Progenitor cell of endocrine pancreas (in vitro differentiated cells): ENCODE results near the gene HDAC6. TPM values are rescaled to one million over a fixed set of nuclear protein-coding genes. Genes with fewer than 3 reads are reported as not detected.
"Not testable (repeated sequence)": the region's sequence is repeated elsewhere in the genome, so short reads cannot be mapped to it uniquely, and the experiment has no call there.

Experiments used
- DNase-seq: peaks from one replicate; pipeline ENCODE4 v3.0.0; 2021; ENCODE audit warnings: low spot score; ENCODE audit not compliant: unreplicated experiment
- H3K27ac Mint-ChIP-seq: 2 replicates; pipeline ENCODE4 v1.8.0; 2021; ENCODE audit warnings: mild to moderate bottlenecking, moderate library complexity, mixed read lengths
- H3K27me3 Mint-ChIP-seq: 2 replicates; pipeline ENCODE4 v1.8.0; 2021; ENCODE audit warnings: mixed read lengths
- H3K36me3 Mint-ChIP-seq: 2 replicates; pipeline ENCODE4 v1.8.0; 2022; ENCODE audit warnings: mixed read lengths; ENCODE audit not compliant: insufficient read depth
- H3K4me1 Mint-ChIP-seq: 2 replicates; pipeline ENCODE4 v1.8.0; 2021; ENCODE audit warnings: low read depth, mixed read lengths
- H3K4me3 Mint-ChIP-seq: 2 replicates; pipeline ENCODE4 v1.8.0; 2021; ENCODE audit warnings: low read depth, mild to moderate bottlenecking, moderate library complexity, mixed read lengths
- H3K9me3 Mint-ChIP-seq: 2 replicates; pipeline ENCODE4 v1.8.0; 2021; ENCODE audit warnings: low read depth, mixed read lengths
- total RNA-seq: library from RNA; stranded (reverse); gene quantifications from 2 replicates; pipeline ENCODE4 v1.2.1, GENCODE V29; 2021
- TF ChIP-seq, protein P1 (sequence below): fragments of 200-600 bp; sonication (generic); IDR thresholded peaks from one replicate; pipeline ENCODE4 v1.5.0; 2021; ENCODE audit warnings: antibody characterized with exemption, mild to moderate bottlenecking; ENCODE audit not compliant: unreplicated experiment

Gene HDAC6
- total RNA-seq, 1 donor from 2014 or later: 261 TPM

DNA sequence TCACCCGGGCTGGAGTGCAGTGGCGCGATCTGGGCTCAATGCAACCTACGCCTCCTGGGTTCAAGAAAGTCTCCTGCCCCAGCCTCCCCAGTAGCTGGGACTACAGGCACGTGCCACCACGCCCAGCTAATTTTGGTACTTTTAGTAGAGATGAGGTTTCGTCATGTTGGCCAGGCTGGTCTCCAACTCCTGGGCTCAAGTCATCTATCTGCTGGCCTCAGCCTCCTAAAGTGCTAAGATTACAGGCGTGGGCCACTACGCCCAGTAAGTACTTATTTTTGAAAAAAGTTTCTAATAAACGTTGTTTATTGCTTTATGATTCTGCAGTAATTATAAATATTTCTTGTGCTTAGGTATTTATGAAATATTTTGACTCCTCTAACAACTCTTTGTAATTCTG lies 37.8 kb downstream of the HDAC6 start:
- Mint-ChIP-seq H3K36me3 (no peaks in the 10 kb centered on the region), H3K9me3 (peaks cover 8% of the 10 kb centered on the region)
- TF ChIP-seq, protein P1, sequence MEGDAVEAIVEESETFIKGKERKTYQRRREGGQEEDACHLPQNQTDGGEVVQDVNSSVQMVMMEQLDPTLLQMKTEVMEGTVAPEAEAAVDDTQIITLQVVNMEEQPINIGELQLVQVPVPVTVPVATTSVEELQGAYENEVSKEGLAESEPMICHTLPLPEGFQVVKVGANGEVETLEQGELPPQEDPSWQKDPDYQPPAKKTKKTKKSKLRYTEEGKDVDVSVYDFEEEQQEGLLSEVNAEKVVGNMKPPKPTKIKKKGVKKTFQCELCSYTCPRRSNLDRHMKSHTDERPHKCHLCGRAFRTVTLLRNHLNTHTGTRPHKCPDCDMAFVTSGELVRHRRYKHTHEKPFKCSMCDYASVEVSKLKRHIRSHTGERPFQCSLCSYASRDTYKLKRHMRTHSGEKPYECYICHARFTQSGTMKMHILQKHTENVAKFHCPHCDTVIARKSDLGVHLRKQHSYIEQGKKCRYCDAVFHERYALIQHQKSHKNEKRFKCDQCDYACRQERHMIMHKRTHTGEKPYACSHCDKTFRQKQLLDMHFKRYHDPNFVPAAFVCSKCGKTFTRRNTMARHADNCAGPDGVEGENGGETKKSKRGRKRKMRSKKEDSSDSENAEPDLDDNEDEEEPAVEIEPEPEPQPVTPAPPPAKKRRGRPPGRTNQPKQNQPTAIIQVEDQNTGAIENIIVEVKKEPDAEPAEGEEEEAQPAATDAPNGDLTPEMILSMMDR: no peak

DNA sequence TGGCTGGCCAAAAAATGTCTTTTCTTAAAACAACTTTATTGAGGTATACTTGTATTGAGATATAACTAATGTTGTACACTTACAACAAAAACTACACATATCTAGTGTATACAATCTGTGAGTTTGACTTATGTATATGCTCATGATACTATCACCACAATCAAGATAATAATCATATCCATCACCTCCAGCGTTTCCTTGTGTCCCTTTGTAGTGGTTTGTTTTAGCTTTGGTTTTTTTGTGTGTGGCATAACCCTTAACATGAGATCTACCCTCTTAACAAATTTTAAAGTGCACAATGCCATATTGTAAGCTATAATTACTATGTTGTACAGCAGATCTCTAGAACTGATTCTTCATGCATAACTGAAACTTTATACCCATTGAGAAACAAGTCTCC lies 47.0 kb downstream of the HDAC6 start:
- Mint-ChIP-seq H3K27me3 (no peaks in the 10 kb centered on the region), H3K36me3 (peaks cover 3% of the 10 kb centered on the region), H3K4me3 (no peak overlapping the region), H3K27ac (no peak overlapping the region), H3K4me1 (no peaks in the 10 kb centered on the region), H3K9me3 (peaks cover 28% of the 10 kb centered on the region)
- TF ChIP-seq, protein P1: no peak
- no peak for DNase-seq

More for the DNA sequence above, 37.8 kb downstream of the HDAC6 start:
- Mint-ChIP-seq H3K4me1 (no peaks in the 10 kb centered on the region), H3K4me3 (no peak overlapping the region), H3K27ac (no peak overlapping the region), H3K27me3 (peaks cover 7% of the 10 kb centered on the region)
- DNase-seq: no peak

DNA sequence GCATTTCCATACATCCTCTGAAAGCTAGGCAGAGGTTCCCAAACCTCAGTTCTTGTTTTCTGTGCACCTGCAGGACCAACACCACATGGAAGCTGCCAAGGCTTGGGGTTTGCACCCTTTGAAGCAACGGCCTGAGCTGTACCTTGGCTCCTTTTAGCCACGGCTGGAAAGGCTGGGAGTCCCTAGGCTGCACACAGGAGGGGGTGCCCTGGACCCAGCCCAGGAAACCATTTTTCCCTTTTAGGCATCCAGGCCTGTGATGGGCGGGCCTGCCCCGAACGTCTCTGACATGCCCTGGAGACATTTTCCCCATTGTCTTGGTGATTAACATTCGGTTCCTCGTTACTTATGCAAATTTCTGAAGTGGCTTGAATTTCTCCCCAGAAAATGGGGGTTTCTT lies 51.0 kb downstream of the HDAC6 start:
- H3K4me1 Mint-ChIP-seq: peaks cover 2% of the 10 kb centered on the region
- peaks cover 3% of the 10 kb centered on the region for H3K36me3 Mint-ChIP-seq
- no peak for DNase-seq
- H3K27ac Mint-ChIP-seq: no peak overlapping the region
- TF ChIP-seq, protein P1: no peak
- H3K4me3 Mint-ChIP-seq: no peak overlapping the region
- peaks cover 32% of the 10 kb centered on the region for H3K9me3 Mint-ChIP-seq
- H3K27me3 Mint-ChIP-seq: no peaks in the 10 kb centered on the region

DNA sequence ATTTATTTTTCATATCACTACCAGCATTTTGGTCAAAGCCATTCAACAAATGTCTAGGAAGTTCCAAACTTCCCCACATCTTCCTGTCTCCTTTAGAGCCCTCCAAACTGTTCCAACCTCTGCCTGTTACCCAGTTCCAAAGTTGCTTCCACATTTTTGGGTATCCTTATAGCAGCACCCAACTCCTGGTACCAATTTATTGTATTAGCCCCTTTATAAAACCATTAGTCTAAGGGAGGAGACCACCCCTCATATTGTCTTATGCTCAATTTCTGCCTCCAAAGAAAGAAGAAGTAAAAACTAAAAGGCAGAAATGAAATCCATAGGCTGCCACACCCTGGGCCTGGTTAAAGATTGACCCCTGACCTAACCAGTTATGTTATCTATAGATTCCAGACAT lies 51.6 kb downstream of the HDAC6 start:
- DNase-seq, H3K36me3 Mint-ChIP-seq, H3K27ac Mint-ChIP-seq, H3K4me1 Mint-ChIP-seq, H3K27me3 Mint-ChIP-seq, H3K4me3 Mint-ChIP-seq: not testable (repeated sequence)
- H3K9me3 Mint-ChIP-seq: peaks cover 32% of the 10 kb centered on the region

DNA sequence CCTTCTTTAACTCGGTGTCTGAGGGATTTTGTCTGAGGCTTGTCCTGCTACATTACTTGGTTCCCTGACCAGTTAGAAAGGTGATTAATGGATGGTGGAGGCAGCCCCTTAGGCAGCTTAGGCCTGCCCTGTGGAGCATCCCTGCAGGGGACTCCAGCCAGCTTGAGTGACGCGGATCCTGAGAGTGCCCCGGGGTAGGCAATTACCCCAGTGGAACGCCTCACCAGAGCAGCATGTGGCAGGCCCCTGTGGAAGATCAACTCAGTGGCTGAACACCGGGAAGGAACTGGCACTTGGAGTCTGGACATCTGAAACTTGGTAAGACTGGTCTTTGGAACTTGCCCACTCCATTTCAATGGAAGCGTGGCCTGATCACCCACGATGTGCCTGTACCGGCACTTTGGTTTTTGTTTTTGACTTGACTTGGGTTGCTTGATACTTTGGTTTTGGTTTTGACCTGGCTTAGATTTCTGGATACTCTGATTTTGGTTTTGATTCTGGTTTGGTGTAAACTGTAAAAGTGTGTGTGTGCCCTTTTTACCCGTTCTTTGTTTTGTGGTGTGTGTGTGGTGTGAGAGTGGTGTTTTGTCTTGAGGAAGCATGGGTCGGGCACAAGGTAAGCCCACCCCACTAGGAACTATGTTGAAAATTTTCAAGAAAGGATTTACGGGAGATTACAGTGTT lies 52.4 kb downstream of the HDAC6 start:
- not testable (repeated sequence) for H3K4me1 Mint-ChIP-seq, H3K4me3 Mint-ChIP-seq, DNase-seq, H3K36me3 Mint-ChIP-seq, H3K27me3 Mint-ChIP-seq, H3K27ac Mint-ChIP-seq
- H3K9me3 Mint-ChIP-seq: peaks cover 28% of the 10 kb centered on the region

DNA sequence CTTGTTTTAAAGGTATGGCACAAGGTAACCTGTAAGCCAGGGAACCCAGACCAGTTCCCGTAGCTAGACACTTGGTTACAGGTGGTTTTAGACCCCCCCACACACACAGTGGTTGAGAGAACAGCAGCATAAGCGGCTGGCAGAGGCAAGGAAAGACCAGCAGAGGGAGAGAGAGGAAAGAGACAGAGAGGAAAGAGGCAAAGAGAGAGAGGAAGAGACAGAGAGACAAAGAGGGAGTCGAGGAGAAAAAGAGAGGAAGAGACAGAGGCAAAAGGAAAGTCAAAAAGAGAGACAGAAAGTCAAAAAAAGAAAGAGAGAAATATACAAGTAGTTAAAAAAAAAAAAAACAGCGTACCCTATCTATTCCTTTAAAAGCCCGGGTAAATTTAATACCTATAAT lies 53.0 kb downstream of the HDAC6 start:
- Mint-ChIP-seq H3K27me3 (no peaks in the 10 kb centered on the region), H3K9me3 (peaks cover 25% of the 10 kb centered on the region), H3K36me3 (peaks cover 3% of the 10 kb centered on the region), H3K27ac (peak overlapping the region; percentile 14), H3K4me1 (peaks cover 2% of the 10 kb centered on the region), H3K4me3 (peak overlapping the region; percentile 12)
- TF ChIP-seq, protein P1: peak; percentile 7
- DNase-seq: no peak
